CD14-positive monocyte (primary cell): ENCODE results near the gene SECTM1. TPM values are rescaled to one million over a fixed set of nuclear protein-coding genes. Genes with fewer than 3 reads are reported as not detected.

ENCODE experiments used
- DNase-seq, 3 donors: peaks; one replicate each; pipeline ENCODE4 v3.0.0-alpha.2; 2011 to 2022
- H2AFZ ChIP-seq: 2 replicates; pipeline ENCODE4 v1.6.0; 2012; ENCODE audit warnings: mild to moderate bottlenecking, low read depth, low read length, inconsistent platforms; ENCODE audit not compliant: insufficient read depth, poor library complexity, severe bottlenecking
- H3K27ac ChIP-seq, 2 donors: 1 replicate in 1 of 2; 2 replicates in 1 of 2; pipeline ENCODE4 v1.5.1; 2012 to 2013; ENCODE audit warnings: low read length in 2 of 2, control low read depth in 1 of 2, inconsistent platforms in 1 of 2, low read depth in 1 of 2, mild to moderate bottlenecking in 1 of 2
- H3K27me3 ChIP-seq, 2 donors: one replicate each; pipeline versions ENCODE4 v1.6.0 to v1.6.1; 2011 to 2013; ENCODE audit warnings: low read length in 2 of 2; ENCODE audit not compliant: control insufficient read depth in 2 of 2, insufficient read depth in 2 of 2
- H3K36me3 ChIP-seq, 2 donors: replicated peaks in 1 of 2; 1 replicate in 1 of 2; 2 replicates in 1 of 2; pipeline versions ENCODE4 v1.5.1 to v1.6.1; 2012 to 2013; ENCODE audit warnings: low read length in 2 of 2, control low read depth in 1 of 2, inconsistent platforms in 1 of 2, mild to moderate bottlenecking in 1 of 2; ENCODE audit not compliant: insufficient read depth in 2 of 2, control insufficient read depth in 1 of 2
- H3K4me1 ChIP-seq, 2 donors: 1 replicate in 1 of 2; 2 replicates in 1 of 2; pipeline versions ENCODE4 v1.5.1 to v1.6.1; 2012 to 2013; ENCODE audit warnings: low read length in 2 of 2, control low read depth in 1 of 2, inconsistent platforms in 1 of 2, mild to moderate bottlenecking in 1 of 2, moderate library complexity in 1 of 2; ENCODE audit not compliant: insufficient read depth in 2 of 2, control insufficient read depth in 1 of 2
- H3K4me2 ChIP-seq: replicated peaks from 2 replicates; pipeline ENCODE3; 2012; ENCODE audit warnings: low read length, moderate library complexity, mild to moderate bottlenecking; ENCODE audit not compliant: poor library complexity, severe bottlenecking; ENCODE audit errors: extremely low read depth
- H3K4me3 ChIP-seq, 3 experiments: fragments of 200-600 bp in 1 of 3; sonication (generic) in 1 of 3; replicated peaks in 1 of 3; 1 replicate in 2 of 3; 2 replicates in 1 of 3; pipeline ENCODE4 v1.5.1; 2011 to 2013; ENCODE audit warnings: low read length in 3 of 3, mild to moderate bottlenecking in 3 of 3, control low read depth in 2 of 3, low read depth in 2 of 3, inconsistent platforms in 1 of 3, moderate library complexity in 1 of 3
- H3K79me2 ChIP-seq: 2 replicates; pipeline ENCODE4 v1.6.0; 2012; ENCODE audit warnings: mild to moderate bottlenecking, control low read depth, inconsistent platforms, low read length, moderate library complexity; ENCODE audit not compliant: insufficient read depth
- H3K9ac ChIP-seq: 2 replicates; pipeline ENCODE4 v1.6.0; 2017; ENCODE audit warnings: low read length, mild to moderate bottlenecking; ENCODE audit not compliant: insufficient read depth, poor library complexity, severe bottlenecking
- H3K9me3 ChIP-seq, 2 donors: replicated peaks in 1 of 2; 1 replicate in 1 of 2; 2 replicates in 1 of 2; pipeline versions ENCODE4 v1.5.1 to v1.6.1; 2012 to 2013; ENCODE audit warnings: low read length in 2 of 2, control low read depth in 1 of 2; ENCODE audit not compliant: control insufficient read depth in 1 of 2, insufficient read depth in 1 of 2
- H4K20me1 ChIP-seq: 2 replicates; pipeline ENCODE4 v1.6.0; 2012; ENCODE audit warnings: mild to moderate bottlenecking, low read length, control low read depth, moderate library complexity; ENCODE audit not compliant: insufficient read depth
- H3K27ac Mint-ChIP-seq, 7 donors: one replicate each; pipeline ENCODE4 v1.8.0; 2020; ENCODE audit warnings: mild to moderate bottlenecking in 7 of 7, mixed read lengths in 7 of 7, moderate library complexity in 6 of 7, inconsistent platforms in 2 of 7
- H3K27me3 Mint-ChIP-seq, 3 donors: one replicate each; pipeline ENCODE4 v1.8.0; 2021 to 2022; ENCODE audit warnings: low read depth in 3 of 3, mild to moderate bottlenecking in 3 of 3, mixed read lengths in 3 of 3, moderate library complexity in 3 of 3, inconsistent platforms in 1 of 3
- H3K36me3 Mint-ChIP-seq, 2 donors: one replicate each; pipeline ENCODE4 v1.8.0; 2020; ENCODE audit warnings: mixed read lengths in 2 of 2, inconsistent platforms in 1 of 2, mild to moderate bottlenecking in 1 of 2
- H3K4me1 Mint-ChIP-seq: one replicate; pipeline ENCODE4 v1.8.0; 2020; ENCODE audit warnings: mild to moderate bottlenecking, mixed read lengths
- H3K4me3 Mint-ChIP-seq, 2 donors: one replicate each; pipeline ENCODE4 v1.8.0; 2020; ENCODE audit warnings: mild to moderate bottlenecking in 2 of 2, mixed read lengths in 2 of 2, moderate library complexity in 1 of 2
- H3K9me3 Mint-ChIP-seq, 7 donors: one replicate each; pipeline ENCODE4 v1.8.0; 2020 to 2022; ENCODE audit warnings: mixed read lengths in 7 of 7, mild to moderate bottlenecking in 6 of 7, moderate library complexity in 6 of 7, inconsistent platforms in 2 of 7
- WGBS: methylation state at CpG from one replicate; pipeline ENCODE4 v1.1.5; 2013; ENCODE audit warnings: missing lambda C conversion rate; ENCODE audit not compliant: insufficient coverage; 5-methylcytosine and 5-hydroxymethylcytosine counted together
- intact Hi-C, 2 donors: fragments of 100-400 bp; cut with micrococcal nuclease; formaldehyde crosslinking; loops; one replicate each; pipeline versions ENCODE4 v1.15.0 to v1.15.1; 2023
- polyA plus RNA-seq, 3 donors: library from polyadenylated mRNA; depleted of rRNA in 1 of 3; unstranded in 2 of 3; stranded (reverse) in 1 of 3; fragments of 300-500 nt in 2 of 3; fragments of >200 nt in 1 of 3; fragmentation: Illumina TruSeq in 2 of 3; gene quantifications; 1 replicate in 2 of 3; 2 replicates in 1 of 3; pipeline ENCODE4 v1.2.3, GENCODE V29; 2012 to 2021
- TF ChIP-seq, protein P1 (sequence below): fragments of 200-600 bp; IDR thresholded peaks from one replicate; pipeline ENCODE4 v1.8.0; 2022; ENCODE audit warnings: antibody characterized with exemption, mild to moderate bottlenecking

The SECTM1 gene
- polyA plus RNA-seq, 3 donors, result 136 to 209 (median 188) TPM

DNA sequence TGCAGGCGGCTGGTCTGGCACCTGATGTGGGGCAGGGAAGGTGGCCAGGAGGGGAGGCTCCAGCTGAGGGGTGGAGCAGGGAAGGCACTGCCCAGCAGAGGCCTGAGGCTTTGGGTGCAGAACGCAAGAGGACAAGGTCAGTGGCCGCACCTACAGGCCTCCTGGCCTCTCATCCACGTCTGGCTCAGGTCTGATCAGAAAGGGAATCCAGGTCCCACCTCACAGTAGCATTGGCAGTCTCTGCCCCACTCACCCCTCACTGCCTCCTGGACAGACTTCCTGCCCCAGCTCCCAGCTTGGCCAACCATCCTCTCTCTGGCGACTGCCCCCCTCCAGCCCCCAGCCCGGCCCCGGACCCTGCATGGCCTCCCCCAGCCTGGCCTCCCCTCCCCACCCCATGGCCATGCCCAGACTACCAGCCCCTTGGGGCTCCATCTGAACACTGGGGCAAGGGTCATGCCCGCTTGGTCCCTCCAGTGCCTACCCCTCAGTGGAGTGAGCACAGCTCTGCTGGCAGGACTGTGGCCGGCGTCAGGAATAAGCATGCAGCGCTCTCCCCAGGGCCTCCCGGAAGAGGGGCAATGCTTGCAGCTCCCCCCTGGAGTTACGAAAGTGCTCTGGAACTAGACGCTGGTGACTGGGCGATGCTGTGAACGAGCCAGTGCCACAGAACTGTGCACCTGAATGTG, 42.6 kb upstream of the SECTM1 start:
- Mint-ChIP-seq H3K27ac (no peak overlapping the region), H3K27me3 (peaks cover 50 to 82% (median 61%) of the 10 kb centered on the region in 3 donors), H3K36me3 (peaks cover 0 to 1% of the 10 kb centered on the region in 2 donors), H3K9me3 (peaks cover 0 to 11% (median 4%) of the 10 kb centered on the region in 7 donors), H3K4me3 (peak overlapping the region in 1 of 2 donors; percentile 75), H3K4me1 (peaks cover 3% of the 10 kb centered on the region)
- Histone ChIP-seq H3K27me3 (peaks cover 11 to 47% of the 10 kb centered on the region in 2 donors), H3K36me3 (no peaks in the 10 kb centered on the region), H3K9me3 (no peaks in the 10 kb centered on the region), H3K4me3 (no peak overlapping the region), H3K27ac (no peak overlapping the region), H3K4me1 (peaks cover under 1 to 4% of the 10 kb centered on the region in 2 donors), H2AFZ (no peak overlapping the region), H3K79me2 (no peaks in the 10 kb centered on the region), H3K4me2 (no peak overlapping the region), H4K20me1 (no peaks in the 10 kb centered on the region), H3K9ac (no peak overlapping the region)
- no peak for DNase-seq
- WGBS, result 76% methylated on average over 15 of the region's 16 CpGs
- TF ChIP-seq, protein P1, sequence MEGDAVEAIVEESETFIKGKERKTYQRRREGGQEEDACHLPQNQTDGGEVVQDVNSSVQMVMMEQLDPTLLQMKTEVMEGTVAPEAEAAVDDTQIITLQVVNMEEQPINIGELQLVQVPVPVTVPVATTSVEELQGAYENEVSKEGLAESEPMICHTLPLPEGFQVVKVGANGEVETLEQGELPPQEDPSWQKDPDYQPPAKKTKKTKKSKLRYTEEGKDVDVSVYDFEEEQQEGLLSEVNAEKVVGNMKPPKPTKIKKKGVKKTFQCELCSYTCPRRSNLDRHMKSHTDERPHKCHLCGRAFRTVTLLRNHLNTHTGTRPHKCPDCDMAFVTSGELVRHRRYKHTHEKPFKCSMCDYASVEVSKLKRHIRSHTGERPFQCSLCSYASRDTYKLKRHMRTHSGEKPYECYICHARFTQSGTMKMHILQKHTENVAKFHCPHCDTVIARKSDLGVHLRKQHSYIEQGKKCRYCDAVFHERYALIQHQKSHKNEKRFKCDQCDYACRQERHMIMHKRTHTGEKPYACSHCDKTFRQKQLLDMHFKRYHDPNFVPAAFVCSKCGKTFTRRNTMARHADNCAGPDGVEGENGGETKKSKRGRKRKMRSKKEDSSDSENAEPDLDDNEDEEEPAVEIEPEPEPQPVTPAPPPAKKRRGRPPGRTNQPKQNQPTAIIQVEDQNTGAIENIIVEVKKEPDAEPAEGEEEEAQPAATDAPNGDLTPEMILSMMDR, result no peak
- intact Hi-C loops, result no loop called here

- no peak overlapping the region for H3K27ac Mint-ChIP-seq
- H3K4me1 ChIP-seq, result peaks cover 4 to 11% of the 10 kb centered on the region in 2 donors
- no peak overlapping the region for H3K9ac ChIP-seq
- no peak overlapping the region for H3K4me3 ChIP-seq
- TF ChIP-seq, protein P1, result no peak
- peaks cover 0 to 6% of the 10 kb centered on the region in 2 donors for H3K9me3 ChIP-seq
- peak overlapping the region in 1 of 2 donors; percentile 75 for H3K4me3 Mint-ChIP-seq
- no peaks in the 10 kb centered on the region for H3K79me2 ChIP-seq
- H3K36me3 ChIP-seq, result no peaks in the 10 kb centered on the region
- DNase-seq, result no peak
- intact Hi-C loops, result no loop called here
- H2AFZ ChIP-seq, result no peak overlapping the region
- no peak overlapping the region for H3K4me2 ChIP-seq
- H3K27me3 Mint-ChIP-seq, result peaks cover 54 to 86% (median 63%) of the 10 kb centered on the region in 3 donors
- no peak overlapping the region for H3K27ac ChIP-seq
- H3K27me3 ChIP-seq, result peaks cover 18 to 54% of the 10 kb centered on the region in 2 donors
- peaks cover 10% of the 10 kb centered on the region for H3K4me1 Mint-ChIP-seq
- H4K20me1 ChIP-seq, result no peaks in the 10 kb centered on the region
- WGBS, result 56% methylated on average over 46 of the region's 46 CpGs
- peaks cover 0 to 16% (median 4%) of the 10 kb centered on the region in 7 donors for H3K9me3 Mint-ChIP-seq
- peaks cover 0 to 1% of the 10 kb centered on the region in 2 donors for H3K36me3 Mint-ChIP-seq
Measured at GRCh38 chr17:82375359-82376041, 41.9 kb upstream of the SECTM1 start.
